H1 (cell line): Measurements from ENCODE around the gene HDAC9. TPM values are rescaled to one million over a fixed set of nuclear protein-coding genes. Genes with fewer than 3 reads are reported as not detected.

ENCODE experiments used
- SIN3A ChIP-seq, 2 experiments: IDR thresholded peaks in 1 of 2; conservative IDR thresholded peaks in 1 of 2; 2 replicates each; pipeline ENCODE4 v1.6.1; 2011 to 2012; ENCODE audit warnings: low read length in 2 of 2, improper control_type of control experiment in 1 of 2, low read depth in 1 of 2, mild to moderate bottlenecking in 1 of 2
- polyA plus RNA-seq, 7 experiments: library from polyadenylated mRNA; depleted of rRNA in 3 of 7; stranded (reverse) in 5 of 7; unstranded in 2 of 7; fragments of >200 nt in 5 of 7; fragments of 200-250 nt in 2 of 7; gene quantifications; 1 replicate in 5 of 7; 2 replicates in 1 of 7; 4 replicates in 1 of 7; pipeline versions ENCODE4 v1.2.1 to v1.2.3, GENCODE V29; 2011 to 2013; ENCODE audit warnings: missing spikeins in 2 of 7, mixed read lengths in 2 of 7
- total RNA-seq: library from RNA; stranded (reverse); fragmentation: NEBNext Ultra II Directional; extraction: Animal tissue kit (Norgen Biotek cat#: 25700); gene quantifications from 2 replicates; pipeline ENCODE4 v1.2.1, GENCODE V29; 2021

The HDAC9 gene
- total and polyA plus RNA-seq, 2 of the 8 experiments (the other 6 are each of a cell fraction or from before 2014, with no cell fraction given), result 9.5 to 13.1 TPM

DNA sequence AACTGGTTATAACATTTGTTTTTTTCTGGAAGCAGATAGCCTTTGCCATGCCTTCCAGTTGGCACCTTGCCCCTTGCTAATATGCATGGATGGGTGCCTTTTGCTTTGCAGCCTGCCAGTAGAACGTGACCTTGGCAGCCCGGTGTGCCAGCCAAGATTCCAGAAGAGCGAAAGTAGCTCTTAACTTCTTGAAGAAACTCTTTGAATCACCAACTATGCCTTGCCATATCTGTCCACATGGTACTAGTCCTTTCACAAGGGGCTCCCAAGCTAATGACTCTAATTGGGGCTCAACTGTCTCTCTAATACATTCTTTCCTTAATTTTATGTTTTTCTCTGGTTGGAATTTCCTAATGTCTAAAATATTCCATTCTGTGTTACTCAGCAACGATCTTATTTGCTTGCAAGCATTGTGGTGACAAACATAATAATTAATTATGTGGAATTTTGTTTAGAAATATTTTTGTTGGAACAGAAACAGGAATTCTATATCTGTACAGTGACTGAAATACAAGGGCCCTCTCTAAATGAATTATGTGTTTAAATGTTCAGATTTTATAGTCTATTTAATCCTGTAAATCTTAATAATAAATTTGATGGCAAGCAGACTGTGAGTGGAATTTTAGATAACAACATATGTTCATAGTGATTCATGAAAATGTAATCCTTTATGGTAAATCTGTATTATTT lies 45.8 kb downstream of the HDAC9 start (continued):
- no peak for TF ChIP-seq SIN3A (conservative IDR thresholded peaks at IDR 0.05 in 1 of 2, IDR thresholded peaks at IDR 0.05 in 1 of 2; ENCODE audit: low read depth in 1 of 2, low read length in 2 of 2)
